Uterus (tissue), 2 donors: Measurements from ENCODE around the gene SSR1.
"Not testable (repeated sequence)": the region's sequence is repeated elsewhere in the genome, so short reads cannot be mapped to it uniquely, and the experiment has no call there.

ENCODE experiments used
- CTCF ChIP-seq, 4 experiments: fragments of 200-600 bp in 2 of 4; fragments of 450-650 bp in 2 of 4; sonication (generic) in 2 of 4; IDR thresholded peaks; one replicate each; pipeline ENCODE4 v1.5.1; 2016 to 2019; ENCODE audit warnings: antibody characterized with exemption in 4 of 4, mild to moderate bottlenecking in 2 of 4, moderate library complexity in 1 of 4
- POLR2A ChIP-seq, 2 donors: fragments of 450-650 bp; IDR thresholded peaks; one replicate each; pipeline ENCODE4 v1.6.1; 2016; ENCODE audit warnings: antibody characterized with exemption in 2 of 2, mild to moderate bottlenecking in 1 of 2, moderate library complexity in 1 of 2

GRCh38 chr6:7265385-7265726, 47.6 kb downstream of the SSR1 start:
- TF ChIP-seq CTCF, POLR2A (IDR thresholded peaks at IDR 0.05): not testable (repeated sequence)
